ENCODE results near the gene NOTUM. TPM values are rescaled to one million over a fixed set of nuclear protein-coding genes. Genes with fewer than 3 reads are reported as not detected.

NOTUM gene
- total and polyA plus RNA-seq, 10 of the 15 experiments (the other 5 are each of a cell fraction or from before 2014, with no cell fraction given) = 0.04 to 0.13 TPM; not detected in 8

GRCh38 chr17:81942167-81942553, 18.8 kb downstream of the NOTUM start:
- Histone ChIP-seq H3K9ac (ENCODE audit: control insufficient read depth, insufficient read depth, low read length) (no peak overlapping the region), H2AFZ (ENCODE audit: control insufficient read depth, low read depth, low read length) (no peak overlapping the region), H3K4me2 (ENCODE audit: control insufficient read depth, insufficient read depth) (no peak overlapping the region), H3K79me2 (ENCODE audit: control insufficient read depth, insufficient read depth, low read length) (no peaks in the 10 kb centered on the region), H3K9me3 (replicated peaks; ENCODE audit: control insufficient read depth, insufficient read depth, low read length) (no peaks in the 10 kb centered on the region), H3K4me3 (no peak overlapping the region), H3K4me1 (ENCODE audit: control insufficient read depth, insufficient read depth, low read length) (no peaks in the 10 kb centered on the region), H3K27ac (ENCODE audit: control insufficient read depth, insufficient read depth) (no peak overlapping the region), H3K36me3 (ENCODE audit: control insufficient read depth in 2 of 2, insufficient read depth in 2 of 2, low read length in 1 of 2) (no peaks in the 10 kb centered on the region), H3K27me3 (replicated peaks in 1 of 2; ENCODE audit: control insufficient read depth in 2 of 2, insufficient read depth in 2 of 2, low read length in 1 of 2) (no peaks in the 10 kb centered on the region), H4K20me1 (ENCODE audit: control insufficient read depth, insufficient read depth) (no peaks in the 10 kb centered on the region)
- BruUV-seq (replicated peaks) = no TSS peak
- no peak for ATAC-seq
- no peak for DNase-seq (ENCODE audit: low read depth, low spot score)
- RAD21 ChIA-PET (ENCODE audit: unreplicated experiment) = no interaction called here
- in situ Hi-C loops (cut with MboI) = no loop called here
- intact Hi-C loops (cut with micrococcal nuclease; ENCODE audit: unreplicated experiment) = no loop called here
- WGBS (ENCODE audit: insufficient coverage, insufficient replicate concordance, low lambda C conversion rate, missing lambda C conversion rate) = 53% methylated on average over 8 of the region's 12 CpGs
- CTCF ChIA-PET = interaction anchor here (0.7 kb wide), 1 partner anchor 85 kb away, joined by 7 read pairs; no protein-coding TSS in a partner anchor
- POLR2A ChIA-PET = no interaction called here
- no peak for FAIRE-seq
- TF ChIP-seq TCF7 (IDR thresholded peaks at IDR 0.05; ENCODE audit: borderline replicate concordance) (no peak), CBX3 (IDR thresholded peaks at IDR 0.05; ENCODE audit: borderline replicate concordance, low read depth) (no peak), STAT1 (conservative IDR thresholded peaks at IDR 0.05) (no peak), TCF12 (IDR thresholded peaks at IDR 0.05; ENCODE audit: low read depth, low read length) (no peak), FOXK2 (IDR thresholded peaks at IDR 0.05) (no peak), STAT3 (IDR thresholded peaks at IDR 0.05; ENCODE audit: low read depth, low read length) (no peak), SRF (IDR thresholded peaks at IDR 0.05; ENCODE audit: low read depth in 2 of 2, low read length in 2 of 2) (no peak), SPI1 (IDR thresholded peaks at IDR 0.05; ENCODE audit: borderline replicate concordance, insufficient read depth, low read depth, low read length) (no peak), NFYA (IDR thresholded peaks at IDR 0.05; ENCODE audit: borderline replicate concordance, low read depth, low read length) (no peak), BMI1 (IDR thresholded peaks at IDR 0.05; ENCODE audit: borderline replicate concordance) (no peak), YY1 (IDR thresholded peaks at IDR 0.05; ENCODE audit: low read depth, low read length) (no peak), USF2 (IDR thresholded peaks at IDR 0.05; ENCODE audit: borderline replicate concordance, low read depth, low read length) (no peak), CBX5 (IDR thresholded peaks at IDR 0.05; ENCODE audit: low read depth) (no peak), SMC3 (IDR thresholded peaks at IDR 0.05; ENCODE audit: borderline replicate concordance, low read length) (no peak)
- SMC1A ChIA-PET (ENCODE audit: uncharacterized antibody, unreplicated experiment) = no interaction called here
